ENCODE results near the gene FGF1. TPM values are rescaled to one million over a fixed set of nuclear protein-coding genes. Genes with fewer than 3 reads are reported as not detected.

FGF1 gene
- polyA plus RNA-seq, 3 donors: not detected

DNA sequence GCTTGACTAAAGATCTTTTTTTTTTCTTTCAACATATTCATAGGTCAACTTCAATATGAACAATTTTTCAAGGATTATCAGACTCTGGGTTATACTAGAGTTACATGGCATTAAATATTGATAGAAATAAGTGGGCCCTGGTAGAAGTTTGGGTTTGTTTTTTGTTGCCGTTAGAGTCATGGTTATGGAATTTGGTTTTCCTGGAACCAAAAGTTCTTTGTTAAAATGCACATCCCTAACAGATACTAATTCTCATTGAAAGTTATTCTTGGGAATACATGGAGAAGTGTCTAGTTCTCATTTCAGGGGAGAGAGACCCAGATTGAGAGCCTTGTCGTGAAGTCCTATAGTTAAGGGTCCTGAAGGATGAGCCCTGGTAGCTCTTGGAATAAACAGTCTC lies 124.9 kb downstream of the FGF1 start:
- Histone ChIP-seq H3K36me3 (replicated peaks in 1 of 2; ENCODE audit: control insufficient read depth in 1 of 2, insufficient read depth in 2 of 2, low read length in 2 of 2) (no peaks in the 10 kb centered on the region), H3K27me3 (ENCODE audit: control insufficient read depth in 2 of 2, insufficient read depth in 2 of 2, low read length in 2 of 2) (no peaks in the 10 kb centered on the region), H2AFZ (ENCODE audit: insufficient read depth, low read depth, low read length, poor library complexity, severe bottlenecking) (no peak overlapping the region), H3K4me1 (ENCODE audit: control insufficient read depth in 1 of 2, insufficient read depth in 2 of 2, low read length in 2 of 2) (no peaks in the 10 kb centered on the region), H3K27ac (ENCODE audit: low read depth in 1 of 2, low read length in 2 of 2) (no peak overlapping the region), H3K4me2 (replicated peaks; ENCODE audit: extremely low read depth, low read length, poor library complexity, severe bottlenecking) (no peak overlapping the region), H3K79me2 (ENCODE audit: insufficient read depth, low read length) (no peaks in the 10 kb centered on the region), H3K9me3 (replicated peaks in 1 of 2; ENCODE audit: control insufficient read depth in 1 of 2, insufficient read depth in 1 of 2, low read length in 2 of 2) (no peaks in the 10 kb centered on the region), H3K9ac (ENCODE audit: insufficient read depth, low read length, poor library complexity, severe bottlenecking) (no peak overlapping the region), H3K4me3 (replicated peaks in 1 of 3; ENCODE audit: low read depth in 2 of 3, low read length in 3 of 3) (no peak overlapping the region), H4K20me1 (ENCODE audit: insufficient read depth, low read length) (no peaks in the 10 kb centered on the region)
- no peaks in the 10 kb centered on the region for H3K36me3 Mint-ChIP-seq
- WGBS (ENCODE audit: insufficient coverage): 100% methylated on average over 1 of the region's 2 CpGs
- H3K9me3 Mint-ChIP-seq: no peaks in the 10 kb centered on the region
- H3K27ac Mint-ChIP-seq: no peak overlapping the region
- H3K4me3 Mint-ChIP-seq: no peak overlapping the region
- intact Hi-C loops (cut with micrococcal nuclease): no loop called here
- no peak for DNase-seq
- TF ChIP-seq, protein P1, sequence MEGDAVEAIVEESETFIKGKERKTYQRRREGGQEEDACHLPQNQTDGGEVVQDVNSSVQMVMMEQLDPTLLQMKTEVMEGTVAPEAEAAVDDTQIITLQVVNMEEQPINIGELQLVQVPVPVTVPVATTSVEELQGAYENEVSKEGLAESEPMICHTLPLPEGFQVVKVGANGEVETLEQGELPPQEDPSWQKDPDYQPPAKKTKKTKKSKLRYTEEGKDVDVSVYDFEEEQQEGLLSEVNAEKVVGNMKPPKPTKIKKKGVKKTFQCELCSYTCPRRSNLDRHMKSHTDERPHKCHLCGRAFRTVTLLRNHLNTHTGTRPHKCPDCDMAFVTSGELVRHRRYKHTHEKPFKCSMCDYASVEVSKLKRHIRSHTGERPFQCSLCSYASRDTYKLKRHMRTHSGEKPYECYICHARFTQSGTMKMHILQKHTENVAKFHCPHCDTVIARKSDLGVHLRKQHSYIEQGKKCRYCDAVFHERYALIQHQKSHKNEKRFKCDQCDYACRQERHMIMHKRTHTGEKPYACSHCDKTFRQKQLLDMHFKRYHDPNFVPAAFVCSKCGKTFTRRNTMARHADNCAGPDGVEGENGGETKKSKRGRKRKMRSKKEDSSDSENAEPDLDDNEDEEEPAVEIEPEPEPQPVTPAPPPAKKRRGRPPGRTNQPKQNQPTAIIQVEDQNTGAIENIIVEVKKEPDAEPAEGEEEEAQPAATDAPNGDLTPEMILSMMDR (IDR thresholded peaks at IDR 0.05): no peak
- no peaks in the 10 kb centered on the region for H3K4me1 Mint-ChIP-seq
- peaks cover 7 to 19% (median 16%) of the 10 kb centered on the region in 3 donors for H3K27me3 Mint-ChIP-seq (ENCODE audit: low read depth in 3 of 3)

DNA sequence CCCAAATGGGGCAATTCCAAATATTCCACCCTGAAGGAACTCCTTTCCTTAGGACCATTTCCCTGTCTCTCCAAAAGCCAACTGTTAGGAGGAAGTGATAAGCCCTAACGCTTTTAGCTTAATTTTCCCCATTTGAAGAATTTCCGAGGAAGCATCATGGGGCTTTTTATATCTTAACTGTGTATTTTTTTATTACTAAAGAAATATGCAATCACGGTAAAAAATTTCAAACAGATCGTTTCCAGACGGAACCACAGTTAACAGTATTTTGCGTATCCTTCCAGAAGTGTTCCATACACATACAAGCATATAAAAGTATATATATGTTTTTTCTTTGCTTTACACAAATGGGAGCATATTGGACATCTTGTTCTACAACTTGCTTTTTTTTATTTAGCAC lies 133.8 kb downstream of the FGF1 start:
- H3K27me3 Mint-ChIP-seq (ENCODE audit: low read depth in 3 of 3): peaks cover 51 to 62% (median 52%) of the 10 kb centered on the region in 3 donors
- H3K27me3 ChIP-seq (ENCODE audit: control insufficient read depth in 2 of 2, insufficient read depth in 2 of 2, low read length in 2 of 2): peaks cover 49 to 57% of the 10 kb centered on the region in 2 donors

More for the DNA sequence above, 133.8 kb downstream of the FGF1 start:
- no peaks in the 10 kb centered on the region for H3K36me3 ChIP-seq (replicated peaks in 1 of 2; ENCODE audit: control insufficient read depth in 1 of 2, insufficient read depth in 2 of 2, low read length in 2 of 2)
- H3K27ac Mint-ChIP-seq: no peak overlapping the region
- H3K79me2 ChIP-seq (ENCODE audit: insufficient read depth, low read length): no peaks in the 10 kb centered on the region
- H3K9ac ChIP-seq (ENCODE audit: insufficient read depth, low read length, poor library complexity, severe bottlenecking): no peak overlapping the region
- WGBS (ENCODE audit: insufficient coverage): no CpG with 5 or more reads among the region's 6 CpGs
- H3K9me3 Mint-ChIP-seq: peaks cover 0 to 6% (median 0%) of the 10 kb centered on the region in 7 donors
- no peak overlapping the region for H3K27ac ChIP-seq (ENCODE audit: low read depth in 1 of 2, low read length in 2 of 2)
- H3K4me3 Mint-ChIP-seq: peak overlapping the region in 1 of 2 donors; percentile 70
- H3K4me1 Mint-ChIP-seq: no peaks in the 10 kb centered on the region
- no peak overlapping the region for H3K4me3 ChIP-seq (replicated peaks in 1 of 3; ENCODE audit: low read depth in 2 of 3, low read length in 3 of 3)
- H3K4me1 ChIP-seq (ENCODE audit: control insufficient read depth in 1 of 2, insufficient read depth in 2 of 2, low read length in 2 of 2): no peaks in the 10 kb centered on the region
- no peaks in the 10 kb centered on the region for H3K36me3 Mint-ChIP-seq
- no peaks in the 10 kb centered on the region for H4K20me1 ChIP-seq (ENCODE audit: insufficient read depth, low read length)
- H3K4me2 ChIP-seq (replicated peaks; ENCODE audit: extremely low read depth, low read length, poor library complexity, severe bottlenecking): no peak overlapping the region
- no peak for DNase-seq
- H2AFZ ChIP-seq (ENCODE audit: insufficient read depth, low read depth, low read length, poor library complexity, severe bottlenecking): no peak overlapping the region
- intact Hi-C loops (cut with micrococcal nuclease): no loop called here
- TF ChIP-seq, protein P1 (IDR thresholded peaks at IDR 0.05): no peak
- peaks cover 0 to 6% of the 10 kb centered on the region in 2 donors for H3K9me3 ChIP-seq (replicated peaks in 1 of 2; ENCODE audit: control insufficient read depth in 1 of 2, insufficient read depth in 1 of 2, low read length in 2 of 2)

All from CD14-positive monocyte (primary cell).